ENCODE results near the gene CDO1.

CDO1 gene

GRCh38 chr5:115816226-115817081 lies at the start of gene CDO1:
Gene CDO1, minus strand, starts transcription at chr5:115816659. Its CDS starts 262 bp downstream, at chr5:115816397.
- peak within 1 kb of the TSS; percentile 57 for H3K4me3 ChIP-seq
- in situ Hi-C loops (cut with MboI; ENCODE audit: low sequenced_read_pairs) = loop anchor here (25.0 kb wide), 1 partner anchor 504 kb away; no protein-coding TSS in a partner anchor
- H3K27me3 ChIP-seq (ENCODE audit: low read depth) = no peaks in the 10 kb centered on the region
- H3K4me1 ChIP-seq = peaks cover 18% of the 10 kb centered on the region
- DNase-seq (ENCODE audit: low spot score in 2 of 2) = peak; percentile 44 to 79
- no peaks in the 10 kb centered on the region for H3K9me3 ChIP-seq
- H3K36me3 ChIP-seq (replicated peaks) = no peaks in the 10 kb centered on the region

- Histone ChIP-seq H3K4me1 (no peaks in the 10 kb centered on the region), H3K9me3 (no peaks in the 10 kb centered on the region), H3K4me3 (no peak overlapping the region), H3K27me3 (ENCODE audit: low read depth) (no peaks in the 10 kb centered on the region), H3K36me3 (replicated peaks) (no peaks in the 10 kb centered on the region)
- in situ Hi-C loops (cut with MboI; ENCODE audit: low sequenced_read_pairs) = no loop called here
- no peak for DNase-seq (ENCODE audit: low spot score in 2 of 2)
Measured at GRCh38 chr5:115859378-115859777, 42.9 kb upstream of the CDO1 start.

GRCh38 chr5:115858396-115858795 lies 41.9 kb upstream of the CDO1 start:
- H3K4me1 ChIP-seq = no peaks in the 10 kb centered on the region
- no peak for DNase-seq (ENCODE audit: low spot score in 2 of 2)
- H3K4me3 ChIP-seq = no peak overlapping the region
- no peaks in the 10 kb centered on the region for H3K9me3 ChIP-seq
- H3K27me3 ChIP-seq (ENCODE audit: low read depth) = no peaks in the 10 kb centered on the region
- in situ Hi-C loops (cut with MboI; ENCODE audit: low sequenced_read_pairs) = no loop called here
- H3K36me3 ChIP-seq (replicated peaks) = no peaks in the 10 kb centered on the region

- H3K4me3 ChIP-seq = no peak overlapping the region
- no peak for DNase-seq (ENCODE audit: low spot score in 2 of 2)
- in situ Hi-C loops (cut with MboI; ENCODE audit: low sequenced_read_pairs) = no loop called here
- no peaks in the 10 kb centered on the region for H3K9me3 ChIP-seq
- no peaks in the 10 kb centered on the region for H3K27me3 ChIP-seq (ENCODE audit: low read depth)
- H3K36me3 ChIP-seq (replicated peaks) = no peaks in the 10 kb centered on the region
- no peaks in the 10 kb centered on the region for H3K4me1 ChIP-seq
Measured at GRCh38 chr5:115857626-115858349, 41.3 kb upstream of the CDO1 start.

GRCh38 chr5:115857057-115857479 lies 40.6 kb upstream of the CDO1 start:
- no peak for DNase-seq (ENCODE audit: low spot score in 2 of 2)
- no peaks in the 10 kb centered on the region for H3K27me3 ChIP-seq (ENCODE audit: low read depth)
- no peaks in the 10 kb centered on the region for H3K4me1 ChIP-seq
- H3K36me3 ChIP-seq (replicated peaks) = no peaks in the 10 kb centered on the region
- in situ Hi-C loops (cut with MboI; ENCODE audit: low sequenced_read_pairs) = no loop called here
- H3K9me3 ChIP-seq = no peaks in the 10 kb centered on the region
- H3K4me3 ChIP-seq = no peak overlapping the region

- no peaks in the 10 kb centered on the region for H3K9me3 ChIP-seq
- no peak for DNase-seq (ENCODE audit: low spot score in 2 of 2)
- no peak overlapping the region for H3K4me3 ChIP-seq
- in situ Hi-C loops (cut with MboI; ENCODE audit: low sequenced_read_pairs) = no loop called here
- H3K36me3 ChIP-seq (replicated peaks) = no peaks in the 10 kb centered on the region
- H3K27me3 ChIP-seq (ENCODE audit: low read depth) = no peaks in the 10 kb centered on the region
- H3K4me1 ChIP-seq = no peaks in the 10 kb centered on the region
Measured at GRCh38 chr5:115855959-115856358, 39.5 kb upstream of the CDO1 start.

- Histone ChIP-seq H3K9me3 (no peaks in the 10 kb centered on the region), H3K36me3 (replicated peaks) (no peaks in the 10 kb centered on the region), H3K4me1 (peaks cover 7% of the 10 kb centered on the region), H3K27me3 (ENCODE audit: low read depth) (no peaks in the 10 kb centered on the region), H3K4me3 (no peak overlapping the region)
- in situ Hi-C loops (cut with MboI; ENCODE audit: low sequenced_read_pairs) = no loop called here
- DNase-seq (ENCODE audit: low spot score in 2 of 2) = no peak
Measured at GRCh38 chr5:115854139-115854538, 37.7 kb upstream of the CDO1 start.

GRCh38 chr5:115850744-115851416 lies 34.4 kb upstream of the CDO1 start:
- DNase-seq (ENCODE audit: low spot score in 2 of 2) = no peak
- Histone ChIP-seq H3K36me3 (replicated peaks) (no peaks in the 10 kb centered on the region), H3K4me3 (no peak overlapping the region), H3K9me3 (no peaks in the 10 kb centered on the region), H3K27me3 (ENCODE audit: low read depth) (no peaks in the 10 kb centered on the region), H3K4me1 (peaks cover 7% of the 10 kb centered on the region)
- in situ Hi-C loops (cut with MboI; ENCODE audit: low sequenced_read_pairs) = no loop called here

GRCh38 chr5:115849258-115849798 lies 32.9 kb upstream of the CDO1 start:
- no peaks in the 10 kb centered on the region for H3K27me3 ChIP-seq (ENCODE audit: low read depth)
- in situ Hi-C loops (cut with MboI; ENCODE audit: low sequenced_read_pairs) = loop anchor here (25.0 kb wide), 1 partner anchor 213 kb away; no protein-coding TSS in a partner anchor
- H3K4me1 ChIP-seq = peaks cover 7% of the 10 kb centered on the region
- no peaks in the 10 kb centered on the region for H3K9me3 ChIP-seq
- H3K4me3 ChIP-seq = no peak overlapping the region
- no peak for DNase-seq (ENCODE audit: low spot score in 2 of 2)
- no peaks in the 10 kb centered on the region for H3K36me3 ChIP-seq (replicated peaks)

GRCh38 chr5:115847290-115847689 lies 30.8 kb upstream of the CDO1 start:
- Histone ChIP-seq H3K9me3 (no peaks in the 10 kb centered on the region), H3K27me3 (ENCODE audit: low read depth) (no peaks in the 10 kb centered on the region), H3K4me3 (no peak overlapping the region), H3K36me3 (replicated peaks) (no peaks in the 10 kb centered on the region), H3K4me1 (peaks cover 7% of the 10 kb centered on the region)
- in situ Hi-C loops (cut with MboI; ENCODE audit: low sequenced_read_pairs) = loop anchor here (25.0 kb wide), 1 partner anchor 215 kb away; no protein-coding TSS in a partner anchor
- DNase-seq (ENCODE audit: low spot score in 2 of 2) = no peak

GRCh38 chr5:115844321-115844817 lies 27.9 kb upstream of the CDO1 start:
- Histone ChIP-seq H3K36me3 (replicated peaks) (no peaks in the 10 kb centered on the region), H3K27me3 (ENCODE audit: low read depth) (no peaks in the 10 kb centered on the region), H3K4me1 (peaks cover 5% of the 10 kb centered on the region), H3K4me3 (no peak overlapping the region), H3K9me3 (no peaks in the 10 kb centered on the region)
- no peak for DNase-seq (ENCODE audit: low spot score in 2 of 2)
- in situ Hi-C loops (cut with MboI; ENCODE audit: low sequenced_read_pairs) = loop anchor here (25.0 kb wide), 1 partner anchor 218 kb away; no protein-coding TSS in a partner anchor

- no peaks in the 10 kb centered on the region; the same call in 1 of the 2 replicates for H3K36me3 ChIP-seq (replicated peaks)
- no peaks in the 10 kb centered on the region for H3K27me3 ChIP-seq (ENCODE audit: low read depth)
- no peak for DNase-seq (ENCODE audit: low spot score in 2 of 2)
- H3K9me3 ChIP-seq = no peaks in the 10 kb centered on the region
- H3K4me1 ChIP-seq = peaks cover 11% of the 10 kb centered on the region
- peak overlapping the region; percentile 68; the same call in 1 of the 2 replicates for H3K4me3 ChIP-seq
- in situ Hi-C loops (cut with MboI; ENCODE audit: low sequenced_read_pairs) = loop anchor here (25.0 kb wide), 1 partner anchor 219 kb away; no protein-coding TSS in a partner anchor
Measured at GRCh38 chr5:115843444-115844130, 27.1 kb upstream of the CDO1 start.
